GM12878 (cell line): ENCODE results near the gene GARIN5B. TPM values are rescaled to one million over a fixed set of nuclear protein-coding genes. Genes with fewer than 3 reads are reported as not detected.

Experiments
- ATAC-seq: fragments of 200-7000 bp; cut with Tn5 transposase; 3 replicates; pipeline ENCODE4 v1.9.1; 2020; ENCODE audit warnings: mild to moderate bottlenecking, moderate library complexity
- BruUV-seq: library from RNA; stranded (reverse); fragments of 400-500 nt; replicated peaks from 2 replicates; lab custom pipeline; 2021; lab: Mats Ljungman, UMichigan
- CTCF ChIA-PET: fragments of 300-600 bp; sonication (Branson Sonifier 250); formaldehyde crosslinking; extraction: SDS; loops from one replicate; lab custom pipeline; 2021; ENCODE audit warnings: inconsistent platforms; lab: Yijun Ruan, JAX
- POLR2A ChIA-PET: fragments of 350-600 bp; formaldehyde crosslinking; extraction: SDS; loops from one replicate; lab custom pipeline; 2021; ENCODE audit warnings: inconsistent platforms; lab: Charles Lee
- RAD21 ChIA-PET: fragments of 300-600 bp; sonication (Branson Sonifier 250); formaldehyde crosslinking; loops from one replicate; lab custom pipeline; 2023; ENCODE audit warnings: antibody characterized with exemption; ENCODE audit not compliant: unreplicated experiment; lab: Charles Lee
- SMC1A ChIA-PET: fragments of 300-600 bp; sonication (Branson Sonifier 250); formaldehyde crosslinking; loops from one replicate; lab custom pipeline; 2023; ENCODE audit not compliant: unreplicated experiment, uncharacterized antibody; lab: Charles Lee
- DNase-seq: peaks from one replicate; pipeline ENCODE4 v3.0.0-alpha.2; 2011; ENCODE audit warnings: low read depth, low spot score
- FAIRE-seq: peaks from 3 replicates; lab custom pipeline; 2011; peaks lifted over from hg19 to GRCh38; lab: Jason Lieb, UNC
- H2AFZ ChIP-seq: 2 replicates; pipeline ENCODE4 v1.6.0; 2011; ENCODE audit warnings: low read depth, low read length, control low read depth; ENCODE audit not compliant: control insufficient read depth
- H3K27ac ChIP-seq: 2 replicates; pipeline ENCODE4 v1.5.1; 2011; ENCODE audit warnings: control low read depth; ENCODE audit not compliant: control insufficient read depth, insufficient read depth
- H3K27me3 ChIP-seq, 2 experiments: replicated peaks in 1 of 2; 2 replicates each; pipeline versions ENCODE4 v1.6.0 to v1.6.1; 2011; ENCODE audit warnings: low read length in 1 of 2; ENCODE audit not compliant: control insufficient read depth in 2 of 2, insufficient read depth in 2 of 2
- H3K36me3 ChIP-seq, 2 experiments: 2 replicates each; pipeline ENCODE4 v1.5.1; 2011; ENCODE audit warnings: low read length in 1 of 2; ENCODE audit not compliant: control insufficient read depth in 2 of 2, insufficient read depth in 2 of 2
- H3K4me1 ChIP-seq: 2 replicates; pipeline ENCODE4 v1.6.1; 2011; ENCODE audit warnings: mild to moderate bottlenecking, low read length, moderate library complexity, mixed read lengths; ENCODE audit not compliant: control insufficient read depth, insufficient read depth
- H3K4me2 ChIP-seq: 2 replicates; pipeline ENCODE4 v1.6.0; 2011; ENCODE audit warnings: control low read depth; ENCODE audit not compliant: control insufficient read depth, insufficient read depth
- H3K4me3 ChIP-seq: fragments of 200-600 bp; sonication (generic); 2 replicates; pipeline ENCODE4 v1.5.1; 2016
- H3K79me2 ChIP-seq: 2 replicates; pipeline ENCODE4 v1.6.0; 2011; ENCODE audit warnings: low read length; ENCODE audit not compliant: control insufficient read depth, insufficient read depth
- H3K9ac ChIP-seq: 2 replicates; pipeline ENCODE4 v1.8.0; 2011; ENCODE audit warnings: low read length, control low read depth, mixed read lengths; ENCODE audit not compliant: control insufficient read depth, insufficient read depth
- H3K9me3 ChIP-seq: replicated peaks from 3 replicates; pipeline ENCODE4 v1.5.1; 2011; ENCODE audit warnings: mild to moderate bottlenecking, low read length; ENCODE audit not compliant: control insufficient read depth, insufficient read depth
- H4K20me1 ChIP-seq: 2 replicates; pipeline ENCODE4 v1.6.0; 2011; ENCODE audit not compliant: control insufficient read depth, insufficient read depth
- BMI1 ChIP-seq: fragments of 450-650 bp; IDR thresholded peaks from 2 replicates; pipeline ENCODE4 v1.6.1; 2016; ENCODE audit warnings: mild to moderate bottlenecking, moderate library complexity, borderline replicate concordance
- CBX3 ChIP-seq: fragments of 200-600 bp; sonication (generic); IDR thresholded peaks from 2 replicates; pipeline ENCODE4 v1.6.1; 2016; ENCODE audit warnings: low read depth, borderline replicate concordance
- CBX5 ChIP-seq: sonication (generic); IDR thresholded peaks from 2 replicates; pipeline ENCODE4 v1.6.1; 2016; ENCODE audit warnings: low read depth, moderate library complexity, mild to moderate bottlenecking, inconsistent platforms
- CREB1 ChIP-seq: IDR thresholded peaks from 2 replicates; pipeline ENCODE4 v1.6.1; 2012; ENCODE audit warnings: low read depth, mild to moderate bottlenecking, inconsistent platforms
- FOXK2 ChIP-seq: fragments of 450-650 bp; IDR thresholded peaks from 2 replicates; pipeline ENCODE4 v1.6.1; 2017; ENCODE audit warnings: mild to moderate bottlenecking, moderate library complexity
- IKZF1 ChIP-seq: fragments of 450-650 bp; conservative IDR thresholded peaks from 2 replicates; pipeline ENCODE4 v1.6.1; 2017; ENCODE audit warnings: antibody characterized with exemption, mild to moderate bottlenecking
- JUNB ChIP-seq: IDR thresholded peaks from 2 replicates; pipeline ENCODE4 v1.6.1; 2016; ENCODE audit warnings: antibody characterized with exemption, mild to moderate bottlenecking
- MYC ChIP-seq: IDR thresholded peaks from 2 replicates; pipeline ENCODE4 v1.6.1; 2011; ENCODE audit warnings: mild to moderate bottlenecking, low read length, moderate library complexity, inconsistent platforms; ENCODE audit not compliant: insufficient read depth, insufficient replicate concordance, insufficient read length, severe bottlenecking
- PAX8 ChIP-seq: fragments of 450-650 bp; IDR thresholded peaks from 2 replicates; pipeline ENCODE4 v1.6.1; 2017; ENCODE audit warnings: mild to moderate bottlenecking, moderate library complexity
- POLR2A ChIP-seq: IDR thresholded peaks from 2 replicates; pipeline ENCODE4 v1.6.1; 2011; ENCODE audit warnings: low read depth, mild to moderate bottlenecking, low read length
- SMC3 ChIP-seq: IDR thresholded peaks from 2 replicates; pipeline ENCODE4 v1.6.1; 2011; ENCODE audit warnings: low read length, improper control_type of control experiment, borderline replicate concordance
- SREBF2 ChIP-seq: IDR thresholded peaks from 2 replicates; pipeline ENCODE4 v1.6.1; 2012; ENCODE audit warnings: mild to moderate bottlenecking, low read length
- STAT1 ChIP-seq: fragments of 450-650 bp; conservative IDR thresholded peaks from 2 replicates; pipeline ENCODE4 v1.6.1; 2014; ENCODE audit warnings: antibody characterized with exemption, mild to moderate bottlenecking
- WRNIP1 ChIP-seq: IDR thresholded peaks from 2 replicates; pipeline ENCODE4 v1.6.1; 2011; ENCODE audit warnings: low read depth, low read length, improper control_type of control experiment, borderline replicate concordance
- WGBS: methylation state at CpG from one replicate; pipeline ENCODE4 v1.1.6; 2016; ENCODE audit warnings: low lambda C conversion rate; ENCODE audit not compliant: insufficient replicate concordance, insufficient coverage; ENCODE audit errors: missing lambda C conversion rate; 5-methylcytosine and 5-hydroxymethylcytosine counted together
- in situ Hi-C: fragments of 300-500 bp; cut with MboI; formaldehyde crosslinking; loops from 9 replicates; pipeline ENCODE4 v1.14.3; 2018; ENCODE audit warnings: mixed read lengths
- intact Hi-C: fragments of 100-400 bp; cut with micrococcal nuclease; formaldehyde crosslinking; loops from one replicate; pipeline ENCODE4 v1.14.2; 2022; ENCODE audit not compliant: unreplicated experiment
- polyA plus RNA-seq, 11 experiments: library from polyadenylated mRNA; depleted of rRNA in 4 of 11; unstranded in 6 of 11; stranded (reverse) in 5 of 11; fragments of >200 nt; fragmentation: Nextera tagmentation in 4 of 11; fragmentation: Illumina TruSeq in 1 of 11; extraction: Ambion mirVana in 4 of 11; extraction: Trizol in 1 of 11; gene quantifications; 1 replicate in 1 of 11; 2 replicates in 10 of 11; pipeline versions ENCODE4 v1.2.1 to v1.2.3, GENCODE V29; 2011 to 2016; ENCODE audit warnings: inconsistent platforms in 2 of 11, missing spikeins in 2 of 11, low read depth in 1 of 11
- total RNA-seq, 4 experiments: library from RNA; depleted of rRNA in 3 of 4; stranded (reverse); fragments of >200 nt in 3 of 4; fragmentation: Illumina TruSeq in 1 of 4; extraction: Trizol in 1 of 4; gene quantifications; 2 replicates each; pipeline versions ENCODE4 v1.2.1 to v1.2.3, GENCODE V29; 2013 to 2021
- TF ChIP-seq, protein P1 (sequence below): fragments of 450-650 bp; IDR thresholded peaks from 2 replicates; pipeline ENCODE4 v1.6.1; 2016; ENCODE audit warnings: mild to moderate bottlenecking
- TF ChIP-seq, protein P2 (sequence below): fragments of 450-650 bp; IDR thresholded peaks from 2 replicates; pipeline ENCODE4 v1.6.1; 2018; ENCODE audit warnings: mild to moderate bottlenecking, low read depth, moderate library complexity; ENCODE audit not compliant: partially characterized antibody

GARIN5B gene
- total and polyA plus RNA-seq, 10 of the 15 experiments (the other 5 are each of a cell fraction or from before 2014, with no cell fraction given), result not detected

DNA sequence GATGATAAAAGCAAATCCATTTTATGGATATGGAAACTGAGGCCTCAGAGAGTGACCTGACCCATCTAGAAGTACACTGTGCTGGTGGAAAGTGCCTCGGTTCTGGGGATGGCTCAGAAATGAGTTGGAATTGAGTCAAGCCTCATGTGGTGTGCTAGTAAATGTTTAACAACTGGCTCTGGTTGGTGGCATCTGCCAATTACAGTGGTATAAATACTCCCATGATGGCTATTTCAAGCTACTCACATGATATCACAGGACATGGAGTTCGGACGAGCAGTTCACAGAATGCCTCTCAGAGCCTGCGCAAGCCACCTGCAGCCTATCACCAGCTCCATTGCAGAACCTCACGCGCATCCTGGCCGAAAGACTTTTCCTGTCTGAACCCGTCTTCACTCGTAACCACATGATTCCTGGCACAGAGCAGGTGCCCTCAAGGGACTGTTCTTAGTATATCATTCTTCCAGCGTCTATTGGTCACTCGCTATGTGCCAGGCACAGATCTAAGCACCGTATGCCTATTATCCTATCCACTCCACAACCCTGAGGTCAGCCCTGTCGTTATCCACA lies 47.0 kb downstream of the GARIN5B start:
- Histone ChIP-seq H3K9me3 (no peaks in the 10 kb centered on the region), H3K4me3 (no peak overlapping the region), H3K79me2 (no peaks in the 10 kb centered on the region), H4K20me1 (no peaks in the 10 kb centered on the region), H3K36me3 (no peaks in the 10 kb centered on the region), H2AFZ (no peak overlapping the region), H3K4me1 (no peaks in the 10 kb centered on the region), H3K9ac (no peak overlapping the region), H3K27ac (no peak overlapping the region), H3K4me2 (no peak overlapping the region), H3K27me3 (no peaks in the 10 kb centered on the region)
- RAD21 ChIA-PET, result no interaction called here
- SMC1A ChIA-PET, result no interaction called here
- ATAC-seq, result no peak
- no peak for DNase-seq
- intact Hi-C loops, result no loop called here
- FAIRE-seq, result no peak
- in situ Hi-C loops, result no loop called here
- CTCF ChIA-PET, result interaction anchor here (1.1 kb wide), 1 partner anchor 15 kb away, joined by 5 read pairs; no protein-coding TSS in a partner anchor
- BruUV-seq, result no TSS peak
- POLR2A ChIA-PET, result no interaction called here
- 52% methylated on average over 13 of the region's 13 CpGs for WGBS
- TF ChIP-seq BMI1, result no peak
- TF ChIP-seq, protein P1, sequence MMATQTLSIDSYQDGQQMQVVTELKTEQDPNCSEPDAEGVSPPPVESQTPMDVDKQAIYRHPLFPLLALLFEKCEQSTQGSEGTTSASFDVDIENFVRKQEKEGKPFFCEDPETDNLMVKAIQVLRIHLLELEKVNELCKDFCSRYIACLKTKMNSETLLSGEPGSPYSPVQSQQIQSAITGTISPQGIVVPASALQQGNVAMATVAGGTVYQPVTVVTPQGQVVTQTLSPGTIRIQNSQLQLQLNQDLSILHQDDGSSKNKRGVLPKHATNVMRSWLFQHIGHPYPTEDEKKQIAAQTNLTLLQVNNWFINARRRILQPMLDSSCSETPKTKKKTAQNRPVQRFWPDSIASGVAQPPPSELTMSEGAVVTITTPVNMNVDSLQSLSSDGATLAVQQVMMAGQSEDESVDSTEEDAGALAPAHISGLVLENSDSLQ, result no peak
- no peak for TF ChIP-seq PAX8
- TF ChIP-seq, all 136 proteins: peak for 0

DNA sequence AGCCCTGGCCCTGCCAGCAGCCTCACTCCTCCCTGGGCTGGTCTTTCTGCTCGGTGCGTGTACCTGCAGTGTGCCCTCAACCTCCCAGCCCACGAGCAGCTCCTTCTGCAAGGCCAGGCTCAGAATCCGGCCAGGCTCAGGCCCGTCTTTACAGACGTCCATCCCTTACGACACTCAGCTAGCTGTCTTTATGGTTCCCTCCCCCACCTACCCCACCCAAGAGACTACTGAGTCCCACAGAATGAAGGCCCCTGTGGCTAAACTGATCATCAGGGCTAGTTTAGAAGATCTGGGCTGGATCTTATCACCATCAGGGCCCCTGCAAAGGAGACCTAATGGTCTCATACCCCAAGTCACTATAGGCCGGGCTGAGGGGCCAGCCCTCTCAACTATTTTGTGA lies 48.7 kb downstream of the GARIN5B start:
- no peak for ATAC-seq
- 38% methylated on average over 8 of the region's 8 CpGs for WGBS
- TF ChIP-seq FOXK2 (no peak), CREB1 (no peak), IKZF1 (no peak), WRNIP1 (no peak), POLR2A (no peak), STAT1 (no peak), SMC3 (no peak), MYC (no peak), JUNB (no peak), CBX3 (no peak), SREBF2 (no peak), CBX5 (no peak)
- TF ChIP-seq, protein P2, sequence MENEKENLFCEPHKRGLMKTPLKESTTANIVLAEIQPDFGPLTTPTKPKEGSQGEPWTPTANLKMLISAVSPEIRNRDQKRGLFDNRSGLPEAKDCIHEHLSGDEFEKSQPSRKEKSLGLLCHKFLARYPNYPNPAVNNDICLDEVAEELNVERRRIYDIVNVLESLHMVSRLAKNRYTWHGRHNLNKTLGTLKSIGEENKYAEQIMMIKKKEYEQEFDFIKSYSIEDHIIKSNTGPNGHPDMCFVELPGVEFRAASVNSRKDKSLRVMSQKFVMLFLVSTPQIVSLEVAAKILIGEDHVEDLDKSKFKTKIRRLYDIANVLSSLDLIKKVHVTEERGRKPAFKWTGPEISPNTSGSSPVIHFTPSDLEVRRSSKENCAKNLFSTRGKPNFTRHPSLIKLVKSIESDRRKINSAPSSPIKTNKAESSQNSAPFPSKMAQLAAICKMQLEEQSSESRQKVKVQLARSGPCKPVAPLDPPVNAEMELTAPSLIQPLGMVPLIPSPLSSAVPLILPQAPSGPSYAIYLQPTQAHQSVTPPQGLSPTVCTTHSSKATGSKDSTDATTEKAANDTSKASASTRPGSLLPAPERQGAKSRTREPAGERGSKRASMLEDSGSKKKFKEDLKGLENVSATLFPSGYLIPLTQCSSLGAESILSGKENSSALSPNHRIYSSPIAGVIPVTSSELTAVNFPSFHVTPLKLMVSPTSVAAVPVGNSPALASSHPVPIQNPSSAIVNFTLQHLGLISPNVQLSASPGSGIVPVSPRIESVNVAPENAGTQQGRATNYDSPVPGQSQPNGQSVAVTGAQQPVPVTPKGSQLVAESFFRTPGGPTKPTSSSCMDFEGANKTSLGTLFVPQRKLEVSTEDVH, result no peak

More for the DNA sequence above, 48.7 kb downstream of the GARIN5B start:
- no peaks in the 10 kb centered on the region for H3K4me1 ChIP-seq
- no peaks in the 10 kb centered on the region for H3K9me3 ChIP-seq
- no peak for FAIRE-seq
- ChIA-PET POLR2A (interaction anchor here (1.0 kb wide), 1 partner anchor 25 kb away, joined by 3 read pairs; the partner anchor contains the start of gene KMT5C), SMC1A (no interaction called here), RAD21 (no interaction called here), CTCF (no interaction called here)
- no peak overlapping the region for H3K4me2 ChIP-seq
- DNase-seq, result no peak
- intact Hi-C loops, result no loop called here
- no TSS peak for BruUV-seq
- no peaks in the 10 kb centered on the region for H3K27me3 ChIP-seq
- H3K9ac ChIP-seq, result no peak overlapping the region
- H2AFZ ChIP-seq, result no peak overlapping the region
- in situ Hi-C loops, result no loop called here
- no peak overlapping the region for H3K27ac ChIP-seq
- no peaks in the 10 kb centered on the region for H3K36me3 ChIP-seq
- H3K4me3 ChIP-seq, result no peak overlapping the region
- no peaks in the 10 kb centered on the region for H3K79me2 ChIP-seq
- H4K20me1 ChIP-seq, result no peaks in the 10 kb centered on the region
